Neural cell (in vitro differentiated cells): ENCODE results near the gene NOSTRIN. TPM values are rescaled to one million over a fixed set of nuclear protein-coding genes. Genes with fewer than 3 reads are reported as not detected.

Experiments
- H2AFZ ChIP-seq: fragments of 200-600, 300-800 bp; sonication (generic), shearing (Covaris generic); 2 replicates; pipeline ENCODE4 v1.6.0; 2014; ENCODE audit warnings: low read depth, mild to moderate bottlenecking, antibody characterized with exemption, low read length, moderate library complexity
- H3F3A ChIP-seq: fragments of 200-600 bp; shearing (Covaris generic); 2 replicates; pipeline ENCODE4 v1.6.1; 2016; ENCODE audit warnings: mild to moderate bottlenecking, moderate library complexity, mixed read lengths, antibody characterized with exemption, low read length; ENCODE audit not compliant: insufficient read depth, poor library complexity, severe bottlenecking
- H3K27ac ChIP-seq: fragments of 200-600, 300-800 bp; sonication (generic), shearing (Covaris generic); 2 replicates; pipeline ENCODE4 v1.5.1; 2014; ENCODE audit warnings: mild to moderate bottlenecking, low read length, moderate library complexity
- H3K27me3 ChIP-seq: fragments of 300-800, 200-600 bp; sonication (generic), shearing (Covaris generic); 2 replicates; pipeline ENCODE4 v1.6.0; 2014; ENCODE audit warnings: mild to moderate bottlenecking, low read depth, low read length, moderate library complexity; ENCODE audit not compliant: insufficient read depth
- H3K36me3 ChIP-seq: fragments of 300-800, 200-600 bp; sonication (generic), shearing (Covaris generic); 2 replicates; pipeline ENCODE4 v1.5.1; 2014; ENCODE audit warnings: mild to moderate bottlenecking, antibody characterized with exemption, low read length, moderate library complexity; ENCODE audit not compliant: insufficient read depth
- H3K4me2 ChIP-seq: fragments of 300-800, 200-600 bp; sonication (generic), shearing (Covaris generic); 2 replicates; pipeline ENCODE4 v1.6.0; 2014; ENCODE audit warnings: mild to moderate bottlenecking, low read length
- H3K4me3 ChIP-seq: fragments of 300-800, 200-600 bp; sonication (generic), shearing (Covaris generic); 2 replicates; pipeline ENCODE4 v1.5.1; 2014; ENCODE audit warnings: mild to moderate bottlenecking, low read length, moderate library complexity
- H3K79me2 ChIP-seq: fragments of 200-600 bp; shearing (Covaris generic); replicated peaks from 2 replicates; pipeline ENCODE4 v1.6.0; 2014; ENCODE audit warnings: mild to moderate bottlenecking, low read length, moderate library complexity; ENCODE audit not compliant: insufficient read depth
- H3K9ac ChIP-seq: fragments of 300-800, 200-600 bp; sonication (generic), shearing (Covaris generic); 2 replicates; pipeline ENCODE4 v1.6.1; 2016; ENCODE audit warnings: mild to moderate bottlenecking, low read length, mixed read lengths
- H3K9me2 ChIP-seq: fragments of 200-600 bp; shearing (Covaris generic); 2 replicates; pipeline ENCODE4 v1.6.1; 2016; ENCODE audit warnings: mild to moderate bottlenecking, low read length, mixed read lengths; ENCODE audit not compliant: insufficient read depth
- H3K9me3 ChIP-seq: fragments of 200-600, 300-800 bp; sonication (generic), shearing (Covaris generic); 2 replicates; pipeline ENCODE4 v1.6.1; 2016; ENCODE audit warnings: mild to moderate bottlenecking, mixed run types, low read length, moderate library complexity, mixed read lengths
- H4K20me1 ChIP-seq: fragments of 200-600 bp; shearing (Covaris generic); 2 replicates; pipeline ENCODE4 v1.6.1; 2016; ENCODE audit warnings: mild to moderate bottlenecking, mixed run types; ENCODE audit not compliant: insufficient read depth
- EP300 ChIP-seq: fragments of 450-650 bp; conservative IDR thresholded peaks from 2 replicates; pipeline ENCODE4 v1.6.1; 2014; ENCODE audit warnings: antibody characterized with exemption, mild to moderate bottlenecking, moderate library complexity; ENCODE audit not compliant: poor library complexity, severe bottlenecking
- EZH2 ChIP-seq: fragments of 200-600, 300-800 bp; shearing (Covaris generic), sonication (generic); IDR thresholded peaks from 2 replicates; pipeline ENCODE4 v1.6.1; 2014; ENCODE audit warnings: antibody characterized with exemption, low read length, borderline replicate concordance, mild to moderate bottlenecking; ENCODE audit not compliant: insufficient read depth, poor library complexity, severe bottlenecking
- MXI1 ChIP-seq: fragments of 450-650 bp; conservative IDR thresholded peaks from 2 replicates; pipeline ENCODE4 v1.6.1; 2014; ENCODE audit warnings: antibody characterized with exemption, mild to moderate bottlenecking; ENCODE audit not compliant: poor library complexity, severe bottlenecking
- POLR2AphosphoS5 ChIP-seq: IDR thresholded peaks from 2 replicates; pipeline ENCODE4 v1.6.1; 2012
- RAD21 ChIP-seq: fragments of 450-650 bp; conservative IDR thresholded peaks from 2 replicates; pipeline ENCODE4 v1.6.1; 2014; ENCODE audit warnings: antibody characterized with exemption, mild to moderate bottlenecking, moderate library complexity
- REST ChIP-seq: IDR thresholded peaks from 2 replicates; pipeline ENCODE4 v1.6.1; 2012; ENCODE audit warnings: borderline replicate concordance
- SMC3 ChIP-seq: fragments of 450-650 bp; conservative IDR thresholded peaks from 2 replicates; pipeline ENCODE4 v1.6.1; 2014; ENCODE audit warnings: antibody characterized with exemption, mild to moderate bottlenecking, moderate library complexity; ENCODE audit not compliant: poor library complexity
- TAF1 ChIP-seq: IDR thresholded peaks from 2 replicates; pipeline ENCODE4 v1.6.1; 2012; ENCODE audit warnings: low read depth
- polyA plus RNA-seq: library from polyadenylated mRNA; depleted of rRNA; stranded (reverse); fragments of >200 nt; gene quantifications from 2 replicates; pipeline ENCODE4 v1.2.3, GENCODE V29; 2014
- TF ChIP-seq, protein P1 (sequence below): fragments of 450-650 bp; IDR thresholded peaks from 2 replicates; pipeline ENCODE4 v1.5.1; 2014; ENCODE audit warnings: antibody characterized with exemption, mild to moderate bottlenecking, moderate library complexity; ENCODE audit not compliant: poor library complexity, severe bottlenecking

The NOSTRIN gene
- polyA plus RNA-seq, 1 donor from 2014 or later, result not detected

- Histone ChIP-seq H3K36me3 (no peaks in the 10 kb centered on the region), H3K27ac (no peak overlapping the region), H2AFZ (no peak overlapping the region)
These were observed 101.5 kb downstream of the NOSTRIN start for GRCh38 chr2:168903888-168904287.

GRCh38 chr2:168904358-168904757, 101.9 kb downstream of the NOSTRIN start:
- no peaks in the 10 kb centered on the region for H3K79me2 ChIP-seq
- no peak overlapping the region for H3K27ac ChIP-seq
- TF ChIP-seq, protein P1, sequence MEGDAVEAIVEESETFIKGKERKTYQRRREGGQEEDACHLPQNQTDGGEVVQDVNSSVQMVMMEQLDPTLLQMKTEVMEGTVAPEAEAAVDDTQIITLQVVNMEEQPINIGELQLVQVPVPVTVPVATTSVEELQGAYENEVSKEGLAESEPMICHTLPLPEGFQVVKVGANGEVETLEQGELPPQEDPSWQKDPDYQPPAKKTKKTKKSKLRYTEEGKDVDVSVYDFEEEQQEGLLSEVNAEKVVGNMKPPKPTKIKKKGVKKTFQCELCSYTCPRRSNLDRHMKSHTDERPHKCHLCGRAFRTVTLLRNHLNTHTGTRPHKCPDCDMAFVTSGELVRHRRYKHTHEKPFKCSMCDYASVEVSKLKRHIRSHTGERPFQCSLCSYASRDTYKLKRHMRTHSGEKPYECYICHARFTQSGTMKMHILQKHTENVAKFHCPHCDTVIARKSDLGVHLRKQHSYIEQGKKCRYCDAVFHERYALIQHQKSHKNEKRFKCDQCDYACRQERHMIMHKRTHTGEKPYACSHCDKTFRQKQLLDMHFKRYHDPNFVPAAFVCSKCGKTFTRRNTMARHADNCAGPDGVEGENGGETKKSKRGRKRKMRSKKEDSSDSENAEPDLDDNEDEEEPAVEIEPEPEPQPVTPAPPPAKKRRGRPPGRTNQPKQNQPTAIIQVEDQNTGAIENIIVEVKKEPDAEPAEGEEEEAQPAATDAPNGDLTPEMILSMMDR, result no peak
- H3K36me3 ChIP-seq, result no peaks in the 10 kb centered on the region
- no peak overlapping the region for H2AFZ ChIP-seq
- H3K4me3 ChIP-seq, result no peak overlapping the region
- H4K20me1 ChIP-seq, result no peaks in the 10 kb centered on the region
- H3K27me3 ChIP-seq, result no peaks in the 10 kb centered on the region
- H3K9me2 ChIP-seq, result no peaks in the 10 kb centered on the region
- no peaks in the 10 kb centered on the region for H3K9me3 ChIP-seq
- no peak overlapping the region for H3K4me2 ChIP-seq
- H3K9ac ChIP-seq, result no peak overlapping the region
- H3F3A ChIP-seq, result peaks cover 4% of the 10 kb centered on the region

More at GRCh38 chr2:168903888-168904287, 101.5 kb downstream of the NOSTRIN start:
- Histone ChIP-seq H3K9ac (no peak overlapping the region), H3K9me3 (no peaks in the 10 kb centered on the region), H3K4me3 (no peak overlapping the region), H3F3A (no peaks in the 10 kb centered on the region), H3K4me2 (no peak overlapping the region), H3K9me2 (no peaks in the 10 kb centered on the region), H3K79me2 (no peaks in the 10 kb centered on the region), H4K20me1 (no peaks in the 10 kb centered on the region), H3K27me3 (no peaks in the 10 kb centered on the region)
- TF ChIP-seq, protein P1, result no peak
- TF ChIP-seq EP300, result no peak
- no peak for TF ChIP-seq EZH2
- no peak for TF ChIP-seq REST
- no peak for TF ChIP-seq SMC3
- no peak for TF ChIP-seq TAF1
- no peak for TF ChIP-seq RAD21
- TF ChIP-seq MXI1, result no peak
- TF ChIP-seq POLR2AphosphoS5, result no peak
